Thymus (tissue), 14 donors: Measurements from ENCODE around the gene CPSF4L. TPM values are rescaled to one million over a fixed set of nuclear protein-coding genes. Genes with fewer than 3 reads are reported as not detected.
"Not testable (repeated sequence)": the region's sequence is repeated elsewhere in the genome, so short reads cannot be mapped to it uniquely, and the experiment has no call there.

ENCODE experiments used
- DNase-seq, 9 donors: peaks; one replicate each; pipeline ENCODE4 v3.0.0-alpha.2; 2013; ENCODE audit warnings: low spot score in 9 of 9, low read depth in 6 of 9, missing footprints in 1 of 9
- H3K27ac ChIP-seq, 2 donors: one replicate each; pipeline ENCODE4 v1.5.1; 2013; ENCODE audit warnings: control low read depth in 1 of 2, low read depth in 1 of 2, low read length in 1 of 2, mild to moderate bottlenecking in 1 of 2, moderate library complexity in 1 of 2
- H3K27me3 ChIP-seq, 2 donors: one replicate each; pipeline ENCODE4 v1.5.1; 2013; ENCODE audit warnings: low read length in 1 of 2; ENCODE audit not compliant: control insufficient read depth in 2 of 2, insufficient read depth in 1 of 2
- H3K36me3 ChIP-seq, 2 donors: one replicate each; pipeline ENCODE4 v1.5.1; 2013; ENCODE audit warnings: low read length in 1 of 2, mild to moderate bottlenecking in 1 of 2, moderate library complexity in 1 of 2; ENCODE audit not compliant: control insufficient read depth in 2 of 2, insufficient read depth in 2 of 2
- H3K4me1 ChIP-seq, 2 donors: one replicate each; pipeline ENCODE4 v1.5.1; 2013; ENCODE audit warnings: low read length in 2 of 2; ENCODE audit not compliant: control insufficient read depth in 2 of 2, insufficient read depth in 2 of 2
- H3K4me3 ChIP-seq, 2 donors: one replicate each; pipeline ENCODE4 v1.5.1; 2013; ENCODE audit warnings: low read length in 2 of 2, control low read depth in 1 of 2, mild to moderate bottlenecking in 1 of 2
- H3K9me3 ChIP-seq, 2 donors: one replicate each; pipeline ENCODE4 v1.5.1; 2013; ENCODE audit warnings: low read length in 1 of 2, mild to moderate bottlenecking in 1 of 2; ENCODE audit not compliant: control insufficient read depth in 2 of 2, insufficient read depth in 1 of 2
- WGBS: extraction: QIAGEN DNeasy Blood & Tissue Kit; methylation state at CpG from one replicate; pipeline ENCODE4 v1.1.7; 2013; 5-methylcytosine and 5-hydroxymethylcytosine counted together
- long read RNA-seq, 10 donors: transcript quantifications; one replicate each; lab custom pipeline, GENCODE V29; 2026
- polyA plus RNA-seq: library from polyadenylated mRNA; stranded (reverse); fragments of 200-250 nt; gene quantifications from one replicate; pipeline ENCODE4 v1.2.3, GENCODE V29; 2013
- total RNA-seq: library from RNA; stranded (reverse); fragments of 120-200 nt; gene quantifications from one replicate; pipeline ENCODE4 v1.2.4, GENCODE V29; 2013
- donor health status: healthy.

Gene CPSF4L, protein sequence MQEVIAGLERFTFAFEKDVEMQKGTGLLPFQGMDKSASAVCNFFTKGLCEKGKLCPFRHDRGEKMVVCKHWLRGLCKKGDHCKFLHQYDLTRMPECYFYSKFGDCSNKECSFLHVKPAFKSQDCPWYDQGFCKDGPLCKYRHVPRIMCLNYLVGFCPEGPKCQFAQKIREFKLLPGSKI
- total RNA-seq (not detected), polyA plus RNA-seq (not detected)
- long read RNA-seq, donor 1 = 0 reads
- long read RNA-seq, donor 2 = 0 reads
- long read RNA-seq, donor 3 = 0 reads
- long read RNA-seq, donor 4 = 0 reads
- long read RNA-seq, donor 5 = 0 reads
- long read RNA-seq, donor 6 = 0 reads
- long read RNA-seq, donor 7 = 0 reads
- long read RNA-seq, donor 8 = 0 reads
- long read RNA-seq, donor 9 = 0 reads
- long read RNA-seq, donor 10 = 0 reads

DNA sequence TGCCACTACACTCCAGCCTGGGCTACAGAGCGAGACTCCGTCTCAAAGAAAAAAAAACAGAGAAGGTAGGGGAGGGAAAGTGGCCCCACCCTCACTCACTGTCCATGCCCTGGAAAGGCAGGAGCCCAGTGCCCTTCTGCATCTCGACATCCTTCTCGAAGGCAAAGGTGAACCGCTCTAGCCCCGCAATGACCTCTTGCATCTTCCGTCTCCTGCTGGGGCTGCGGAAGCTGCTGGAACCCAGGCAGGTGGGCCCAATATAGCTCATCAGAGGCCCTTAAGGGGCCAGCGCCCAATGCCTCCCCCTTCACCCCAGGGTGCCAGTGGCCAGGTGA is at the start of gene CPSF4L:
Gene CPSF4L (minus strand): TSS at position 264 of the 335 bp plus-strand sequence. CDS start 62 bp downstream, at position 202.
- DNase-seq = no peak
- WGBS = 98% methylated on average over 9 of the region's 9 CpGs
- no peak within 1 kb of the TSS for H3K4me3 ChIP-seq

DNA sequence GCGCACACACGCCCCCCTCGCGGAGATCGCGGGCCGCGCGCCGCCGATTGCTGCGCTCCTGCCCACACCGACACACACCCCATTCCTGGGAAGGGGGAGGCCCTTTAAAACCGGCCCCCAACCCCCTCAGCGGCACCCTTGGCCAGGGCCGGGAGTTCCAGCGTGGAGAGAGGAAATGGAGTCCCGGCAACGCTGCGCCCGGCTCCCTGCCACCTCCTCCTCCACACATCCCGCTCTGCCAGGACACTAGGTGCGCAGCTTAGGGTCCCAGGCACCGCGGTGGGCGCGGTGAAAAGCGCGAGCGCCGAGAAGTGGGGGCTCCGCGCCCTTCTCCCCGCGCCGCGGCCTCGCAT is 49.7 kb upstream of the CPSF4L start:
- Histone ChIP-seq H3K27me3 (peaks cover 0 to 38% of the 10 kb centered on the region in 2 donors), H3K36me3 (no peaks in the 10 kb centered on the region), H3K4me1 (peaks cover 11 to 34% of the 10 kb centered on the region in 2 donors), H3K4me3 (peak overlapping the region; percentile 60 to 61), H3K9me3 (no peaks in the 10 kb centered on the region), H3K27ac (peak overlapping the region; percentile 71 to 86)
- WGBS = under 1% methylated on average over 38 of the region's 38 CpGs
- peak in 1 of 9 donors; percentile 7 for DNase-seq

More for the DNA sequence above, at the start of gene CPSF4L:
- no peaks in the 10 kb centered on the region for H3K4me1 ChIP-seq
- H3K27ac ChIP-seq = peak within 1 kb of the TSS in 1 of 2 donors; percentile 2
- H3K9me3 ChIP-seq = no peaks in the 10 kb centered on the region
- no peaks in the 10 kb centered on the region for H3K27me3 ChIP-seq
- H3K36me3 ChIP-seq = no peaks in the 10 kb centered on the region

DNA sequence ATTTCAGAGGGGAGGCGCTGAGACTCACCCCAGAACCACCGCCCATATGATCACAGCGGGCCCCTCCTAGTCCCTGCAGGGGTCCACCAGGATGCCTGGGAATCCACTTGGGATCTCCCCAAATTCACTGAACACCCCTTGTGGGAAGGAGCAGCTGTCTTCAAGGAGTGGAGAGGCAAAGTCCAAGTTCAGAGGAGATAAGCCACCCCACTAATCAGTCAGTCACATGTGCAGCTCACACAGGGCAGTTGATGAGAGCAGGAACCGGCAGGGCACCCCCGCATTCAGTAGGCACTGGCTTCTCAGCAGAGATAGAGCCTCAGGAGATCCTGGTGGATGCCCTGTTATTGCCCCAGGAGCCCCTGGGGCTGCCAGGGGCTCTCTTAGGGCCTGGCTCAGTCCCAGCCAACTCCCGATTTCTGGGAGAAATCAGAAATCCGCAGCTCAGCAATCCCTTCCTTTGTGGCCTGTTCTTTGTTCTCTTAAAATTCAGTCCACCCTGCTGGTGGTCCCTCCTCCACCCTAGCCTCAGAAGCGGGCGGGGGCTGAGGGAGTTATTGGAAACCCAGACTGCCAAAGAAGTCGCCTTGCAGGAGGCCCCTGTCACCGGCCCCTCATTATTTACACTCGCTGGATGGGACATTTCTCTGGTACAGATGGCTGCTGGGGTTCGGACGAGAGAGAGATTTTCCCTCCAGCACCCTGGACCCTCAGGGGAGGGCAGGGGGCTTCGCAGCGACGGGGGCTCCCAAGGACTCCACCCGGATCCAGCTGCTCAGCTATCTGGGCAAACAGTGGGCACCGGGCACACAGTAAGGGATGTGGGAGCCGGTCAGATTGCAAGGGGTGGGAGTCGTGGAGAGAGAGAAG is 48.3 kb upstream of the CPSF4L start:
- no peaks in the 10 kb centered on the region for H3K9me3 ChIP-seq
- no peaks in the 10 kb centered on the region for H3K36me3 ChIP-seq
- H3K27me3 ChIP-seq = peaks cover 0 to 40% of the 10 kb centered on the region in 2 donors
- WGBS = 30% methylated on average over 21 of the region's 21 CpGs
- DNase-seq = no peak
- peak overlapping the region; percentile 25 to 55 for H3K27ac ChIP-seq
- H3K4me1 ChIP-seq = peaks cover 11 to 34% of the 10 kb centered on the region in 2 donors
- H3K4me3 ChIP-seq = peak overlapping the region; percentile 60 to 61

DNA sequence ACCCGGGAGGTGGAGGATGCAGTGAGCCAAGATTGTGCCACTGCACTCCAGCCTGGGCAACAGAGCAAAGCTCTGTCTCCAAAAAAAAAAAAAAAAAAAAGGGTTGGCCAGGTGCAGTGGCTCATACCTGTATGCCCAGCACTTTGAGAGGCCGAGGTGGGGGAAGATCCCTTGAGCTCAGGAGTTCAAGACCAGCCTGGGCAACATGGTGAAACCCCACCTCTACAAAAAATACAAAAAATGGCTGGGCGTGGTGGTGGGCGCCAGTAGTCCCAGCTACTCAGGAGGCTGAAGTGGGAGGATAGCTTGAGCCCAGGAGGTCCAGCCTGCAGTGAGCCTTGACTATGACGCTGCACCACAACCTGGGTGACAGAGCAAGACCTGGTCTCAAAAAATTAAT is 47.3 kb upstream of the CPSF4L start:
- H3K36me3 ChIP-seq, H3K9me3 ChIP-seq, H3K27ac ChIP-seq, DNase-seq, H3K4me3 ChIP-seq: not testable (repeated sequence)
- Histone ChIP-seq H3K4me1 (peaks cover 11 to 34% of the 10 kb centered on the region in 2 donors), H3K27me3 (peaks cover 0 to 39% of the 10 kb centered on the region in 2 donors)
- 96% methylated on average over 5 of the region's 5 CpGs for WGBS

DNA sequence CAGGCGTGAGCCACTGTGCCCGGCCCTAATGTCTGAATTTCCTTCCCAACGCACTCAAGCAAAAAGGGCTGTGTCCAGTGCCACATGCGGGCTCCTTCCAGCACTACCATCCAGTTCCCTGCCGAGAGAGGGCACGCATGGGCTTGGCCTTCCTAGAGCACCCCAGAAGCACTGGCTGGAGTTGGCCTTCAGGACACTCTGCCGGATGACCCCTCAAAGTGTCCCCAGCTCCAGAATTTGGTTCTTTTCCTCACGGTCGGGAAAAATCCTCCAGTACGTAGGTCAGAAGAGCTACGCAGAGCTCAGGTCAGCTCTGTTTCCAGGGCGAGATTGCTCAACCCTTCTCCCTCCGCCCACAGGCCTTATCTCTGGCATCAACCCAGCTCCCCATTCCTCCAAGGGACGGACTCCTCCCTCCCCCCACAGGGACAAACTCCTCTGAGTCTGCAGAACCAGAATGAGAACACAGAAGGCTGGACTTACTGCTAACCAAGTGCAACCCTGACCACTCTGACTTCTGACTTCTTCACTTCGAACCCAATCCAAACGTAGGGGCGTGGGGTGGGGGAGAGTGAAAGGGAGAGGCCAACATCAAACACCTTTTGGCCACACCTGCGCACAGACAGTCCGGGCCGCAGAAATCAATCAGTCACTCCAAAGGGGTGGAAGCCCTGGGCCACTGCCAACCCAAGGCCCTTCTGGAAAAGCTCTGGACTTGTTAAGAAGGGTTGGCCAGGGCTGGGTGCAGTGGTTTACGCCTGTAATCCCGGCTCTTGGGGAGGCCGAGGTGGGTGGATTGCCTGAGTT is 46.5 kb upstream of the CPSF4L start:
- no peak for DNase-seq
- peaks cover 11 to 34% of the 10 kb centered on the region in 2 donors for H3K4me1 ChIP-seq
- no peaks in the 10 kb centered on the region for H3K36me3 ChIP-seq
- WGBS = 91% methylated on average over 23 of the region's 23 CpGs
- peaks cover 0 to 38% of the 10 kb centered on the region in 2 donors for H3K27me3 ChIP-seq
- H3K4me3 ChIP-seq = no peak overlapping the region
- H3K9me3 ChIP-seq = no peaks in the 10 kb centered on the region
- H3K27ac ChIP-seq = peak overlapping the region; percentile 3 to 64

DNA sequence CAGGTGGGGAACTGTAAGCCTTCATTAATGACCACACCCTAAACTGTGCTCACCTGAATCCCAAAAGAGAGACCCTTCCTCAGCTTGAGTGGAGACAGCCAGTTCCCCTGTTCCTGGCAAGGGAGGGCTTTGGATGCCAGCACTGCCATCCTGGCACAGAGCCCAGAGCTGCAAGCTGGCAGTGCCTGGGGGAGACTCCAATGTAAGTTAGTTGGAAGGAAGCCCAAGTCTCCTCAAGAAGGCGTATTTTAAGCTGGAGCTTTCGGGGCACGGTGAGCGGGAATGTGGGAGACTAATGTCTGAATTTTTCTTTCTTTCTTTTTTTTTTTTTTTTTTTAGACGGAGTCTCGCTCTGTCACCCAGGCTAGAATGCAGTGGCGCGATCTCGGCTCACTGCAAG is 45.5 kb upstream of the CPSF4L start:
- Histone ChIP-seq H3K36me3 (no peaks in the 10 kb centered on the region), H3K9me3 (no peaks in the 10 kb centered on the region), H3K27ac (no peak overlapping the region), H3K4me3 (no peak overlapping the region), H3K27me3 (peaks cover 0 to 30% of the 10 kb centered on the region in 2 donors), H3K4me1 (peaks cover 11 to 28% of the 10 kb centered on the region in 2 donors)
- 97% methylated on average over 9 of the region's 9 CpGs for WGBS
- no peak for DNase-seq

DNA sequence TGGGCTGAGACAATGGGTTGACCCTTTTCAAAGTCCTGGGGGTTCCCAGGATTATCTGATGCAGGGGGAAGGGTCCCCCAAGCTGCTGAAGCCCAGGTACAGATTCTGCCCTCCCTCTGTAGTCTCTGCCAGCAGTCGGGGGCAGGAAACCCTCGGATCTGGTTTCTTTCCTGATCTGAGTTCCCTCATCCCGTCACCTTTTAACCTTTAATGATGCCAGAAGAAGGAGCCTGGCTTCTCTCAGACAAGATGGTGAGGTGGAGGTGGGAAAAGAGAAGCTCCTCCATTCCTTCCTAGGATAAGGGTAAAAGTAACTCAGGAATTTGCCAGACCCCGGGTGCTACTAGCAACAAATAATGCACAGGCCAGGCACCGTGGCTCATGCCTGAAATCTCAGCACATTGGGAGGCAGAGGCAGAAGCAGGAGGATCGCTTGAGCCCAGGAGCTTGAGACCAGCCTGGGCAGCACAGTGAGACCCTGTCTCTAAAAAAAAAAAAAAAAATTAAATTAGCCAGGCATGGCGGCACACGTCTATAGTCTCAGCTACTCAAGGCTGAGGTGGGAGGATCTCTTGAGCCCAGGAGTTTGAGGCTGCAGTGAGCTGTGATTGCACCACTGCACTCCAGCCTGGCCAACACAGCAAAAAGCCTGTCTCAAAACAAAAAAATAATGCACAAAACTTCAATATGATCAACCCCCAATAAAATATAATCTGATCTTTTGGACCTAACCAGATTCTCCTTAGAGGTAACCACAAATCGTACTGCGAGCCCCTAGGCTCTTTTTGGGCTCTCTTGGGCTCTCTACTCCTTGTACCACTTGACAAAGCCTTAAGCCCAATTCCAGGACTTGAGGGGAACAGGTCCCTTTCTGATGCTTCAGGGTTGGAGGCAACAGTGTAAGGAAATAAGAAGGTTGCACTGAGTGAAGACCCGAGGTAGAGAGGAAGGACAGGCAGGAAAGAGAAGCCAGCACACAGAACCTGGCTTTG is 44.5 kb upstream of the CPSF4L start:
- peaks cover 11 to 23% of the 10 kb centered on the region in 2 donors for H3K4me1 ChIP-seq
- peak overlapping the region in 1 of 2 donors; percentile 30 for H3K27ac ChIP-seq
- H3K36me3 ChIP-seq = no peaks in the 10 kb centered on the region
- 80% methylated on average over 11 of the region's 11 CpGs for WGBS
- H3K27me3 ChIP-seq = peaks cover 0 to 20% of the 10 kb centered on the region in 2 donors
- no peak overlapping the region for H3K4me3 ChIP-seq
- no peaks in the 10 kb centered on the region for H3K9me3 ChIP-seq
- no peak for DNase-seq
